ENCODE results near the gene IQGAP2.

Gene IQGAP2

DNA sequence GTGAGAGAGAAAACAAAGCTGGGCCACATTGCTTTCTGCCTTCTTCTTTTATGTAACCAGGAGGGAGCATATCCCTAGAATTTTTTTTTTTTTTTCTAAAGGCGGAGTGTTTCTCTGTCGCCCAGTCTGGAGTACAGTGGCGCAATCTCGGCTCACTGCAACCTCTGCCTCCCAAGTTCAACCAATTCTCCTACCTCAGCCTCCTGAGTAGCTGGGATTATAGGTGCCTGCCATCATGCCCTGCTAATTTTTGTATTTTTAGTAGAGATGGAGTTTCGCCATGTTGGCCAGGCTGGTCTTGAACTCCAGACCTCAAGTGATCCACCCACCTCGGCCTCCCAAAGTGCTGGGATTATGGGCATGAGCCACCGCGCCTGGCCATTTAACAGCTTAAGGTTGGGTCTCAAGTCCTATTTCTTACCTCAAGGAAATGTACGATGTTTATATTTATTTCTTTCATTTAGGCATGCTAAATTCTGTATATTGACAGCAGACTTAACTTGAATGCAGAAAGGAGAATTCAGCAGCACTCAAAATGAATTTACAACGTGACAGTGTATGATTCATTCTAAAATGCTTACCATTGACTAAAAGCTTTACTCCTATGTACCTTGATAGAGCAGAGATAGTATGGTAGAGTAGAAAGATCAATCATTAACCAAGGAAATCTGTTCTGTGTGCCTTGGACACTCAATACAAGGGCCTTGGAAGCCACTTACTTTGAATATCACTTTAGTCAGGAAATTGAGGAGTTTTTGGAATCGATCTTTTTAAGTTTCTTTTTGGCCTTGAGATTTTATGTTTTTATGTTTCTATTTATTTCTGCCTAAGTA lies 119.2 kb downstream of the IQGAP2 start:
- TF ChIP-seq, protein P1, sequence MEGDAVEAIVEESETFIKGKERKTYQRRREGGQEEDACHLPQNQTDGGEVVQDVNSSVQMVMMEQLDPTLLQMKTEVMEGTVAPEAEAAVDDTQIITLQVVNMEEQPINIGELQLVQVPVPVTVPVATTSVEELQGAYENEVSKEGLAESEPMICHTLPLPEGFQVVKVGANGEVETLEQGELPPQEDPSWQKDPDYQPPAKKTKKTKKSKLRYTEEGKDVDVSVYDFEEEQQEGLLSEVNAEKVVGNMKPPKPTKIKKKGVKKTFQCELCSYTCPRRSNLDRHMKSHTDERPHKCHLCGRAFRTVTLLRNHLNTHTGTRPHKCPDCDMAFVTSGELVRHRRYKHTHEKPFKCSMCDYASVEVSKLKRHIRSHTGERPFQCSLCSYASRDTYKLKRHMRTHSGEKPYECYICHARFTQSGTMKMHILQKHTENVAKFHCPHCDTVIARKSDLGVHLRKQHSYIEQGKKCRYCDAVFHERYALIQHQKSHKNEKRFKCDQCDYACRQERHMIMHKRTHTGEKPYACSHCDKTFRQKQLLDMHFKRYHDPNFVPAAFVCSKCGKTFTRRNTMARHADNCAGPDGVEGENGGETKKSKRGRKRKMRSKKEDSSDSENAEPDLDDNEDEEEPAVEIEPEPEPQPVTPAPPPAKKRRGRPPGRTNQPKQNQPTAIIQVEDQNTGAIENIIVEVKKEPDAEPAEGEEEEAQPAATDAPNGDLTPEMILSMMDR (IDR thresholded peaks at IDR 0.05) = no peak

DNA sequence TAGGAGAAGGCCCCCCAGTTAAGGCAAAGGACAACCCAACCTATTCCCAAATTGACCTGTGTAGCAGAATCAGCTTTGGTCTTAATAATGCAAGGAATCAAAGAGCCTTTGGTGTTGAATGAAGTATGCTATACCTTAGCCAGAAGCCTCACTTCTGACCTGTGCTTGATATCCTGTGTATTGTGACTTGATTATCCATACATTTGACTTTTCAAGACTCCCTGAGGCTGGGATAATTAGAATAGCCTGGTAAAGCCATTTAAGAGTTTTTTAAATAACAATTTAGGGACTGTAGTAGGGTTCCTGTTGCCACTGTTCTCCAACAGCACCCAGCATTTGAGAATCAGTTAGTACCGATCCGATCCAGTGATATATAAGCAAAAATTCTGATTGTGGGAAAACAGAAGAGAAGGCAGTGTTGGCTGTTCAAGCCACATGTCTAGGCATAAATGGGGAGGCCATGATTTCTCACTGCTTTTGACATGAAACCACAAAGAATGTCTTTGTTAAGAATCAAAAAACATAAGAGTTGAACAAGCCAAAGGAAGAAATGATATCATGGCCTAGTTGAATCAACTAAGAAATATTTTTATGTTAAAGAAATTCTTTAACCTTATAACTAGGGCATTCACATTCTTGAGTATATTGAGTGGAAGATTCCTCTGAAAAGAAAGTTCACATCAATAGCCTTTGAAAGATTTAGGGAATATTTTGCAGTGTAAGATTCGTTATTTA lies 121.2 kb downstream of the IQGAP2 start:
- TF ChIP-seq, protein P1 (IDR thresholded peaks at IDR 0.05) = no peak

DNA sequence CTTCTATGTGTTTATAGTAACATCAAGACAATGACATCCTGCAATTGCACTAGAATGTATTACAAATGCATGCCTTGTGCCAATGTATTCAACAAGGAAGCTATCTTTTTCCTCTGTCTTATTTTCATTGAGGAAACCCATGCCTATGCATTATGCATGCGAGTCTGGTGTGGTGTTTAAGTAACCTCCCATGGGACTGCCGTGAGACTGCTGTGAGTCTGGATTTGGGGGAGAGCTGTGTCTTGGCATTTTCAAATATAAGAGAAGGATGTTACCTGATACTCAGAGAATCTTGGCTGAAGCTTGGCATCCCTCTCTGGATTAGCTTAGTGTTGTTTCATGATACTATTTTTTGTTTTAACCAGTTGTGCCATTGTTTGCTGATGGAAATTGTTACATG lies 121.8 kb downstream of the IQGAP2 start:
- TF ChIP-seq, protein P1 (IDR thresholded peaks at IDR 0.05) = no peak

DNA sequence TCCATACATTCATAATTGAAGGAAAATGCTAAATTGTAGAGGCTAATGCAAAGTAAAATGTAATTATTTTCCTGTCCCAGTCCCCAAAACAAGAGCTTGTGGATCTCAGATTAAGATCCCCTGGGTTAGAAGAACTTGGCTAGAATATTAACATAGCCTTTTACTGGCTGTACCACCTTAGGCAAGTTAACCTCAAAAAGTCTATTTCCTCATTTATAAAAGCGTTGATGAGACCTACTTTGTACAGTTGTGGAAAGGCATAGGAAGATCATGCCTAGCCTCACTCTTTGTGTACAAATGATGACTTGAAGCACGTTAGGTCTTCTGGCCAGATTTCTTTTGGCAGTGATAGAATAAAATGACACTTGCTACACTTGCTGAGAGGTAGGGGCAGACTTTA lies 122.9 kb downstream of the IQGAP2 start:
- TF ChIP-seq, protein P1 (IDR thresholded peaks at IDR 0.05) = no peak

DNA sequence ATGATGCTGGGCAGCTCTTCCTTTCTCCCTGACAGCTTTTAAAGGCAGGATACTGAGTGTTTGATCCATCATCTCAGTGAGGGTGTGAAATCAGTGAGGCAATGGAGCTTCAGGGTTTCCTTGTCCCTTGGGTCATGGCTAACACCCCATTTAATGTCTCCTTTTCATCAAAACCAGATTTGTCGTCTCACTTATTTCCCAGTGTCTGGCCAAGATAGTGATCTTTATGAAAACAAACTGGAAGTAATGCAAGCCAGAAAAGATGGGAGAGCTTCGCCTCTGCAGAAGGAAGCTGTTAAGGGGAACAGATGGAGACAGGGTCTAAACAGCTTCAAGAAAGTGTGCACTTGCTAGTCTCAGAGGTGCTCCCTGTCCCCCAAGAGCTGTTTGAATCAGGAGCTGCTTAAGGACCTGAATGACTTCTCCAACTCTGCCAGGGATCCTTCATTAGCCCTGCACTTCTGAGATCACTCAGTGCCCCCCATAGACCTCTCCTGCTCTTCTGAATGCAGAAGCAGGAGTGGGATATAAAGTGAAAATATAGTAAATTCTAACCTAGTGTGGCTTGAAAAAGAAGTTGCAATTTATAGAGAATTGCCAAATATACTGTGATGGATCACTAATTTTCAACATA lies 124.0 kb downstream of the IQGAP2 start:
- TF ChIP-seq, protein P1 (IDR thresholded peaks at IDR 0.05) = no peak

DNA sequence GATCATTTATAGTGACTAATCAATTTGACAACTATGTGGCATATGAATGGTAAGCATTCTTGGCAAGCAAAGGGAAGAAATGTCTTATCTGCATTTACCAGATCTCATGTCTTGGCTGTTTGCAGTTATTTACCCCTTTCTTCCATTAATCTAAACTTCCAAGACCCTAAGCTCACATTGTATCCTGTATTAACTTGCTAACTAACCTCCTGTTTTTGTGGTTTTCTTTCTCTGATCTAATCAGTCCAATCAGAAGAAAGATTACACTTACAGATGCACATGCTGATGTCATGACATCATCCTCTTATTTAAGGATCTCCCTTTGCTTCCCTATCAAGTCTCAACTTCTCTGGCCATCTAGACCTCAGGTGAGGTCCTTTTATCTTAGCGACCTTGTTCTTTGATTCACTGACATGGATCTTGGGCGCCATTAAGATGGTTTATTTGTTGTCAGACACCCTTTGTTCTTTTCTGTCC lies 124.6 kb downstream of the IQGAP2 start:
- TF ChIP-seq, protein P1 (IDR thresholded peaks at IDR 0.05) = no peak

DNA sequence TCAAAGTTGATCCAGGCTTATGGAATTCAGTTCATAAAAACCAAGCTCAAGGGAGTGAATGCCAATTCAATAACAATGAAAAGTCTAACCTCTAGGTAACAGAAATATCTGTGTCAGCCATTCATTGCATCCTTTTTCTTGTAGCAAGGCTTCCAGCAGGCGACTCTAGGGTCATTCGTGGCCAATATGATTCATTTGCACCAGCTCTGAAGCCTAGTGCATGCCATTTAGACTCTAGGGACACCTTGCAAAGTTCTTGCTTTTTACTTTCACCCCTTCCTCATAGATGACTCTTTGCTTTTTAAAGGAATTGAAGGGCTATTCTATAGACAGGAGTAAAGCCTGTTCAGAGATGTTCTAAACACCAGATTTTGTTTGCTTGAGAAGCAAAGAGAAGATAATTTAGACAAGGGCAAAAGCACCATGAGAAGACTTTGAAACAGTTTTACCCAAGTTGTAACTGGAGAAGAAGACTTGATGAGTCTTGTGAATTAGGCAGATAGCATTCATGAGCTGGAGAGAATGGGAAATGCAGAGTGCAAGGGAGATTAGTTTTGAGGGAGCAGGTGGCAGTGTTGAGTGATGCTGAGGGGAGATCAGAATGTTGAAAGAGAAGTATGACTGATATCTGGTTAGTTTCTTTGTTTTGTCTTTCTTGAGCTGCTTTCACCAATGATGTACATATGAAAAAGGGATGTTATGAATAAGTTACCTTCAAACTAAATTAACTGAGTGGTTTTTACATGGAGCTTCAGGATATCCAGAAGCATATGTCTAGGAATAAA lies 125.7 kb downstream of the IQGAP2 start:
- TF ChIP-seq, protein P1 (IDR thresholded peaks at IDR 0.05) = no peak

Measured in LNCAP (cell line).